ENCODE data around the gene PRKX.

Gene PRKX

GRCh38 chrX:3699821-3700381 lies 13.5 kb downstream of the PRKX start:
- Histone ChIP-seq H4K20me1 (ENCODE audit: insufficient read depth, low read length) (no peaks in the 10 kb centered on the region), H3K79me2 (ENCODE audit: low read length) (peaks cover 51% of the 10 kb centered on the region), H3K9me3 (replicated peaks; ENCODE audit: insufficient read depth, low read length) (no peaks in the 10 kb centered on the region), H3K27ac (ENCODE audit: low read length) (peak overlapping the region; percentile 94), H3K4me3 (ENCODE audit: low read length) (peak overlapping the region; percentile 66), H3K4me2 (ENCODE audit: low read depth, low read length) (peak overlapping the region; percentile 81), H3K9ac (ENCODE audit: low read length) (peak overlapping the region; percentile 79), H2AFZ (ENCODE audit: low read length) (peak overlapping the region; percentile 83), H3K36me3 (replicated peaks; ENCODE audit: insufficient read depth, low read length) (no peaks in the 10 kb centered on the region), H3K9me2 (replicated peaks; ENCODE audit: insufficient read depth, low read length) (no peaks in the 10 kb centered on the region), H3K27me3 (replicated peaks; ENCODE audit: insufficient read depth, low read length) (no peaks in the 10 kb centered on the region), H3K4me1 (ENCODE audit: low read length) (no peaks in the 10 kb centered on the region), H3F3A (ENCODE audit: insufficient read depth, low read length) (peaks cover 10% of the 10 kb centered on the region; the same call in 1 of the 2 replicates)
- TF ChIP-seq CTCF (IDR thresholded peaks at IDR 0.05; ENCODE audit: low read length) (no peak), EZH2 (optimal IDR thresholded peaks at IDR 0.05; ENCODE audit: low read depth, low read length) (no peak), EZH2phosphoT487 (IDR thresholded peaks at IDR 0.05; ENCODE audit: low read length) (no peak)
- DNase-seq = peak; percentile 33

GRCh38 chrX:3697701-3698279 lies 15.7 kb downstream of the PRKX start:
- no peak for DNase-seq
- Histone ChIP-seq H2AFZ (ENCODE audit: low read length) (no peak overlapping the region), H3K4me3 (ENCODE audit: low read length) (no peak overlapping the region), H3F3A (ENCODE audit: insufficient read depth, low read length) (peaks cover 10% of the 10 kb centered on the region; the same call in 1 of the 2 replicates), H3K79me2 (ENCODE audit: low read length) (peaks cover 44% of the 10 kb centered on the region), H3K9ac (ENCODE audit: low read length) (no peak overlapping the region), H3K27ac (ENCODE audit: low read length) (no peak overlapping the region), H3K4me2 (ENCODE audit: low read depth, low read length) (no peak overlapping the region), H3K27me3 (replicated peaks; ENCODE audit: insufficient read depth, low read length) (no peaks in the 10 kb centered on the region), H4K20me1 (ENCODE audit: insufficient read depth, low read length) (no peaks in the 10 kb centered on the region), H3K9me3 (replicated peaks; ENCODE audit: insufficient read depth, low read length) (no peaks in the 10 kb centered on the region), H3K4me1 (ENCODE audit: low read length) (no peaks in the 10 kb centered on the region), H3K36me3 (replicated peaks; ENCODE audit: insufficient read depth, low read length) (no peaks in the 10 kb centered on the region), H3K9me2 (replicated peaks; ENCODE audit: insufficient read depth, low read length) (no peaks in the 10 kb centered on the region)
- TF ChIP-seq CTCF (IDR thresholded peaks at IDR 0.05; ENCODE audit: low read length) (no peak), EZH2phosphoT487 (IDR thresholded peaks at IDR 0.05; ENCODE audit: low read length) (no peak), EZH2 (optimal IDR thresholded peaks at IDR 0.05; ENCODE audit: low read depth, low read length) (no peak)

- no peaks in the 10 kb centered on the region for H3K4me1 ChIP-seq (ENCODE audit: low read length)
- H3K9me2 ChIP-seq (replicated peaks; ENCODE audit: insufficient read depth, low read length) = no peaks in the 10 kb centered on the region
- no peak overlapping the region for H3K4me2 ChIP-seq (ENCODE audit: low read depth, low read length)
- peaks cover 10% of the 10 kb centered on the region; the same call in 1 of the 2 replicates for H3F3A ChIP-seq (ENCODE audit: insufficient read depth, low read length)
- H3K36me3 ChIP-seq (replicated peaks; ENCODE audit: insufficient read depth, low read length) = no peaks in the 10 kb centered on the region
- H2AFZ ChIP-seq (ENCODE audit: low read length) = no peak overlapping the region
- DNase-seq = no peak
- no peaks in the 10 kb centered on the region for H4K20me1 ChIP-seq (ENCODE audit: insufficient read depth, low read length)
- no peaks in the 10 kb centered on the region for H3K27me3 ChIP-seq (replicated peaks; ENCODE audit: insufficient read depth, low read length)
- H3K9me3 ChIP-seq (replicated peaks; ENCODE audit: insufficient read depth, low read length) = no peaks in the 10 kb centered on the region
- no peak for TF ChIP-seq EZH2 (optimal IDR thresholded peaks at IDR 0.05; ENCODE audit: low read depth, low read length)
- no peak for TF ChIP-seq EZH2phosphoT487 (IDR thresholded peaks at IDR 0.05; ENCODE audit: low read length)
- no peak for TF ChIP-seq CTCF (IDR thresholded peaks at IDR 0.05; ENCODE audit: low read length)
- H3K4me3 ChIP-seq (ENCODE audit: low read length) = no peak overlapping the region
- H3K79me2 ChIP-seq (ENCODE audit: low read length) = peaks cover 44% of the 10 kb centered on the region
- H3K27ac ChIP-seq (ENCODE audit: low read length) = no peak overlapping the region
- H3K9ac ChIP-seq (ENCODE audit: low read length) = no peak overlapping the region
Measured at GRCh38 chrX:3697220-3697684, 16.2 kb downstream of the PRKX start.
